AG04449 (cell line): ENCODE data around the gene DEDD2.
A peak's percentile ranks its signal among the peaks of the same experiment; 100 is the strongest.

ENCODE experiments used
- CTCF ChIA-PET: fragments of 350-600 bp; formaldehyde crosslinking; extraction: SDS; loops from one replicate; lab custom pipeline; 2021; ENCODE audit warnings: antibody characterized with exemption; lab: Yijun Ruan, JAX
- POLR2A ChIA-PET: fragments of 400-600, 350-600 bp; formaldehyde crosslinking; extraction: SDS; loops from one replicate; lab custom pipeline; 2020; ENCODE audit warnings: antibody characterized with exemption, inconsistent platforms; lab: Yijun Ruan, JAX
- DNase-seq: peaks from one replicate; pipeline ENCODE4 v3.0.0-alpha.2; 2010; ENCODE audit warnings: low read depth, low spot score
- H3K4me3 ChIP-seq: 2 replicates; pipeline ENCODE4 v1.5.1; 2011; ENCODE audit warnings: low read depth, mild to moderate bottlenecking, control low read depth, low read length
- CTCF ChIP-seq: IDR thresholded peaks from one replicate; pipeline ENCODE4 v1.5.1; 2011; ENCODE audit warnings: mild to moderate bottlenecking, moderate library complexity, low read length, control low read depth, inconsistent platforms; ENCODE audit not compliant: insufficient read depth; ENCODE audit errors: missing control alignments

Gene DEDD2

GRCh38 chr19:42251572-42252358 is 34.3 kb upstream of the DEDD2 start:
- H3K4me3 ChIP-seq, result peak overlapping the region; percentile 96
- ChIA-PET POLR2A (interaction anchor here (0.8 to 1.5 kb wide), 2 partner anchors 9 to 28 kb away, joined by 4 to 5 read pairs; partner anchors contain the start of gene GSK3A), CTCF (interaction anchor here (0.6 to 14.9 kb wide), 4 partner anchors 8 to 42 kb away, joined by 3 to 258 read pairs (median 129); no protein-coding TSS in a partner anchor)
- no peak for TF ChIP-seq CTCF
- no peak for DNase-seq

GRCh38 chr19:42250666-42251531 is 33.4 kb upstream of the DEDD2 start:
- H3K4me3 ChIP-seq, result peak overlapping the region; percentile 96
- no peak for TF ChIP-seq CTCF
- ChIA-PET POLR2A (interaction anchor here (0.9 to 1.5 kb wide), 2 partner anchors 27 to 29 kb away, joined by 3 to 5 read pairs; no protein-coding TSS in a partner anchor), CTCF (interaction anchor here (1.4 to 14.9 kb wide), 4 partner anchors 29 to 150 kb away, joined by 3 to 258 read pairs (median 130); no protein-coding TSS in a partner anchor)
- DNase-seq, result no peak

GRCh38 chr19:42250183-42250665 is 32.7 kb upstream of the DEDD2 start:
- no peak overlapping the region; the same call in 1 of the 2 replicates for H3K4me3 ChIP-seq

GRCh38 chr19:42249769-42250168 is 32.3 kb upstream of the DEDD2 start:
- H3K4me3 ChIP-seq, result no peak overlapping the region
- no peak for DNase-seq
- ChIA-PET CTCF (interaction anchor here (1.2 to 14.9 kb wide), 5 partner anchors 30 to 151 kb away, joined by 4 to 258 read pairs (median 146); partner anchors contain the start of gene POU2F2), POLR2A (no interaction called here)
- TF ChIP-seq CTCF, result no peak

More at GRCh38 chr19:42250183-42250665, 32.7 kb upstream of the DEDD2 start:
- TF ChIP-seq CTCF, result no peak
- no peak for DNase-seq
- ChIA-PET CTCF (interaction anchor here (1.2 to 14.9 kb wide), 5 partner anchors 29 to 151 kb away, joined by 4 to 258 read pairs (median 146); partner anchors contain the start of gene POU2F2), POLR2A (interaction anchor here (0.9 kb wide), 1 partner anchor 28 kb away, joined by 3 read pairs; no protein-coding TSS in a partner anchor)

- TF ChIP-seq CTCF, result no peak
- ChIA-PET CTCF (interaction anchor here (1.2 to 14.9 kb wide), 6 partner anchors 30 to 152 kb away, joined by 4 to 258 read pairs (median 100); partner anchors contain the start of gene POU2F2), POLR2A (no interaction called here)
Observed at GRCh38 chr19:42249149-42249750, 31.8 kb upstream of the DEDD2 start.

More at GRCh38 chr19:42249149-42249750, 31.8 kb upstream of the DEDD2 start:
- DNase-seq, result no peak
- H3K4me3 ChIP-seq, result no peak overlapping the region
